GM19328 (cell line): ENCODE data around the gene REX1BD.
A peak's percentile ranks its signal among the peaks of the same experiment; 100 is the strongest.

Experiments used
- ATAC-seq: cut with Tn5 transposase; IDR thresholded peaks from one replicate; pipeline ENCODE4 v1.9.1; 2021; ENCODE audit warnings: mild to moderate bottlenecking, moderate library complexity; ENCODE audit not compliant: unreplicated experiment

The REX1BD gene

DNA sequence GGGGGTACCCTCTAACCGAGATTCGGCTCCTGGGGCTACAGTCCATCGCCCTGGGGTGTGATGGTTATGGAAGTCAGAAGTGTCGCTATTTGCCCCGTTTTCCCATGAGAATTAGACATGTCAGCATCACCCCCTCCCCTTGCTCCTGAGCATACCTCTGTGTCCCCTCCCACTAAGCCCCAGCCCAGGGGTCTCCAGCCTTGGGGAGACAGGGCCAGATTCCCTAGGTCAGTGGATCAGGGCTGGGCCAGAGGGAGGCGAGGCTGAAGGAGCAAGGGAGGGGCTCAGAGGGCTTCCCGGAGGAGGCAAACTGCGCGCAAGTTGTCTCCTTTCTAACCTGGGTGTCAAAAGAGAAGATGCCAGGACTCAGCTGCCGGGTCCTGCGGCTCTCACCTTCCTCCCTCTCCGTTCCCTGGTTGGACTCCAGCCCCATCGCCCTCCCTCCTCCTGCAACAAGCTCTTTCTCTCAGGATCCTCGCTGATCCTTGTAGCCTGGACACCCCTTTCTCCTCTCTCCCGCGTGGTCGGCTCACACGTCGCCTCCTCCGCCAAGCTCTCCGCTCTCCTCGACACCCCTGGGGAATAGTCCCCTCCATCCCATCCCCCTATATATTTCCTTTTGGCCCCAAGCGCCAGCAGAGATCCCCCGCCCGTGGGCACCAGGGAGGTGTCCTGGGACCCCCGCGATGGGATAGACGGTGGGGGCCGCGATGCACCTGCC, 23.6 kb downstream of the REX1BD start:
- no peak for ATAC-seq

DNA sequence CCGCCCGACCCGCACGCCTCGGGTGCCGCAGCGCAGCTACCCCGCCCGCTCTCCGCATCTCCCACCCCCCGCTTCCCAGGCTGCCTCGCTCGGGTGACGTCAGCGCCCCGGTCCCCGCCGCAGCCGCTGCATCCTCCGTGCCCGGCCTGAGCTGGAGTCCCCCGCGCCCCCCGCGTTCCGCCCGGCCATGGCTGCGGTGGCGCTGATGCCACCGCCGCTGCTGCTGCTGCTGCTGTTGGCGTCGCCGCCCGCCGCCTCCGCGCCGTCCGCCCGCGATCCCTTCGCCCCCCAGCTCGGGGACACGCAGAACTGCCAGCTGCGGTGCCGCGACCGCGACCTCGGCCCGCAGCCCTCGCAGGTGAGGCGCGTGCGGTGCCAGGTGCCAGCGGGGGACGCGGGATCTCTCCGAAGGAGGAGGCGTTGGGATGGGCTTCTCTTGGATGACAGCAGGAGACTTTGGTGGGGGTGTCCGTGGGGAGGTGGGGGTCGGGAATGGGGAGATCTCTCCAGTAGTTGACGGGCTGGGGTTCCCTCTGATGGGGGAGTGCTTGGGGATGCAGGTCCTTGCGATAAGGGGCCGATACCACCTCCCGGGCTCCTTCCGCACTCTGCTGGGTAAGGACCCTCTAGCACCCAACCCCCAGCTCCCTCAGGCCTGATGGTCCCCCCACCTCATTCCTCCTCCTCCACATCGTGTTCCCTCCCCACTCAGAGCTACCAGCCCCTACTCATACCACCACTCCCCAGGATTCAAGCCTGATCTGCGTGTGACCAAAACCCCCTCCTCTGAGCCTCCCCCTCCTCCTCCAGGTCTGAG, 24.4 kb downstream of the REX1BD start, which contains the start of gene TMEM59L:
Gene TMEM59L (plus strand): TSS at position 99 of the 817 bp plus-strand sequence. CDS start 89 bp downstream, at position 188.
- no peak for ATAC-seq

- no peak for ATAC-seq
Measured at GRCh38 chr19:18613589-18614234, 25.1 kb downstream of the REX1BD start.

DNA sequence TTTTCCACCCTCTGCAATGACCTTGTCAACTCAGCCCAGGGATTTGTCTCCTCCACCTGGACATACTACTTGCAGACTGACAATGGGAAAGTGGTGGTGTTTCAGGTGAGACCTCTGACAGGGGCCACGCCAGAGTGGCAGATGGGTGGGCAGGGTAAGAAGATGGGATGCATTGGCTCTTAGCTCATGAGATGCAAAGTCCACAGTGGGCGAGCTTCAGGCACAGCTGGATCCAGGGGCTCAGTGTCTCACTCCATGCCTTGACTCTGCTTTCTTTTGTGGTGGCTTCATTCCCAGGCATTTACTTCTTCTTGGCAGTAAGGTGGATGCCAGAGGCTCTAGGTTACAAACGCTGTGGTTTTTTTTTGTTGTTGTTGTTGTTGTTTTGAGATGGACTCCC, 27.4 kb downstream of the REX1BD start:
- no peak for ATAC-seq

DNA sequence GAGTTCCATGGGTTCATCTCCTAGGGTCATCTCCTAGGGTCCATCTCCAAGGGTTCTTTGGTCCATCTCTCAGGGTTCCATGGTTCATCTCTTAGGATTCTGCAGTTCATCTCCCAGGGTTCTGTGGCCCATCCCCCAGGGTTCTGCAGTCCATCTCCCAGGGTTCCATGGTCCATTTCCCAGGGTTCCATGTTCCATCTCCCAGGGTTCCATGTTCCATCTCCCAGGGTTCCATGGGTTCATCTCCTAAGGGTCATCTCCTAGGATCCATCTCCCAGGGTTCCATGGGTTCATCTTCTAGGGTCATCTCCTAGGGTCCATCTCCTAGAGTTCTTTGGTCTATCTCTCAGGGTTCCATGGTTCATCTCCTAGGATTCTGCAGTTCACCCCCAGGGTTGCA, 29.0 kb downstream of the REX1BD start:
- ATAC-seq, result no peak

DNA sequence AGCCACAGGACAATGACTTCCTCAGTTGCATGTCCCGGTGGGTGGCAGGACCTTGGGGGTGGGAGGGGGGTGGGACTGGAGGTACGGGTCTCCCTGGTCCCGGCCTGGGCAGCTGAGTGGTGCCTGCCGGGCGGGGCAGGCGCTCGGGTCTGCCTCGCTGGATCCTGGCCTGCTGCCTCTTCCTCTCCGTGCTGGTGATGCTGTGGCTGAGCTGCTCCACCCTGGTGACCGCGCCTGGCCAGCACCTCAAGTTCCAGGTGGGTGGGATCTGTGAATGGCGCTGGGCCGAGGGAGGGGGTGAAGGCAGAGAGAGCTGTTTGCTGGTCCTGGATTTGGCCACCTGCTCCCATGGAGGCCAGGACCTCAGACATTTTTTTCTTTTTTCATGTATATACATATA, 29.6 kb downstream of the REX1BD start:
- no peak for ATAC-seq

DNA sequence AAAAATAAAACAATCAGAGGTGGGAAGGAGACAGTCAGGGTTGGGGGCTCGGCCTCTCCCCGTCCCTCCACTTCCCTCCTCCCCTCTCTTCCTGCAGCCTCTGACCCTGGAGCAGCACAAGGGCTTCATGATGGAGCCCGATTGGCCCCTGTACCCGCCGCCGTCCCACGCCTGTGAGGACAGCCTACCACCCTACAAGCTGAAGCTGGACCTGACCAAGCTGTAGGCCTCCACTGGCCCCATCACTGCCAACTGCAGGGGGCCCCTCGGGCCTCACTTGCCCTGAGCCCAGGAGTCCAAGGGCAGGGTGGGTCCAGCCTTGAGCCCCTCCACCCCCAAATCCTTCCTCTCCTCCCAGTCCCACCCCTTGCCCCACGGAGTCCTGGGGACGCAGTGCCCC, 31.7 kb downstream of the REX1BD start:
- ATAC-seq, result no peak

- ATAC-seq, result no peak
Measured at GRCh38 chr19:18620902-18621301, 32.3 kb downstream of the REX1BD start.

DNA sequence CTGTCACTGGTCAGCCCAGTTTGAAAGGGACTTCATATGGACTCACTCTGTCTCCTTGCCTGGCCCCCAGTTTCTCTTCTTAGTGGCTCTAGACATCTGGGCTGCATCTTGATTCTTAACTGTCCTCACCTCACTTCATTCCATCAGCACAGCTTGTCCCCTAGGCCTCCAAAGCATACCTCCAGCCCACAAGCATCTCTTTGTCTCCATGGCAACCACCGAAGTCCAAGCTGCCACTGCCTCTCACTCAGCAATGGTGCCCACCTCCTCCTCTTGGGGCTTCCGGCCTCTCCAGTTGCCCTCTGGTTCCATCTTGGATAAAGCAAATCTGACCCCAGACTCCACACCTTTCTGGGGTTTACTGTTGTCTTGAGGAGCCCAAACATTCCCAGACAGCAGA, 38.3 kb downstream of the REX1BD start:
- ATAC-seq, result no peak

- no peak for ATAC-seq
Measured at GRCh38 chr19:18629166-18630088, 40.8 kb downstream of the REX1BD start.

GRCh38 chr19:18633321-18633720, 44.7 kb downstream of the REX1BD start:
- no peak for ATAC-seq

GRCh38 chr19:18634612-18635297, 46.2 kb downstream of the REX1BD start:
- ATAC-seq, result no peak

DNA sequence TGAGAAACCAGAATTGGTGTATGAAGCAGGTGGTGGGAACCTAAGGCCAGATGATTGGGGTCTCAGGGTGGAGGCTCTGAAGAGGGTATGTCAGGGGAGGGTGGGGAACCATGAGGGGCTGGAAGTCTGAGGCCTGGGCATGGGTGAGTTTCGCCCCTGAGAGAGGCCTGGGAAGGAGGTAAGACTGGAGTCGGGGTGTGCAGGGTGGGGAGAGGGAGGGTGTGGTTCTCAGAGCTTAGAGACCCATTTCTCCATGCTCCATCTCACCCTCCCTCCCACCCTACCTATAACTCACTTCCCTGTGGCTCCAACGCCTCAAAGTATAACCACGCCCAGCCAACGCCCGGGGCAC, 47.2 kb downstream of the REX1BD start:
- no peak for ATAC-seq

DNA sequence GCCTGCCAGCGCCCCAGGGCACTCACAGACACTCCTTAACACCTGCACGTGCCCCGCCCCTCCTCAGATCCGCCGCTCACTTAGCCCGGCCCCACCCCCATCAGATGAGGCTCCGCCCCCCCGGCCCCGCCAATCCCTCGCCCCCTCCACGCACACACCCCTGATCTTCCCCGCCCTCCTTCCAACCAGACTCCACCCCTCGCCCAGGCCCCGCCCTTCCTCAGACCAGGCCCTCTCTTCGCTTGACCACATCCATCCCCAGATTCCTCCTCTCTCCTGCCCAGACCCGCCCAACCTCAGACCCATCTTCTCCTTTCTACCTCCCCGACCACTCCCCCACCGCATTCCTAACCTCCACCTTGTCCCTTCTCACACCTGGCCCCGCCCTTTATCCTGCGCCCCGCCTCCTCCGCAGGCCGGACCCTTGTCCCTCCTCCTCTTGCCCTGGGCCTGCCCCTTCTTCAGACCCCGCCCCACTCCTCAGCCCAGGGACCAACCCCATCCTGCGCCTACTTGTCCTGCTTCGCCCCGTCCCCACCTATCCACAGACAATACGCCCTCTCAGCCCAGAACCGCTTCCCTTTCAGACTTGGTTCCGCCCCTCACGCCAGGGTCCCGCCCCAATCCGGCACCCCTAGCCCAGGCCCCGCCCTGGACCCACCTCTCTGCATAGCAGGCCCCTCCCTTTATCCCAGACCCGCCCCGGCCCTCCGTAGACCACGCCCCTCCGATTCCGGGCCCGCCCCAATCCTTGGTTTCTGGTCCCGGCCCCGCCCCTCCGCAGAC, 47.8 kb downstream of the REX1BD start:
- ATAC-seq, result peak; percentile 81

GRCh38 chr19:18636969-18637629, 48.5 kb downstream of the REX1BD start, which contains the start of gene KLHL26:
Gene KLHL26, plus strand, starts transcription at chr19:18637028. Its CDS starts 27 bp downstream, at chr19:18637055.
- no peak for ATAC-seq

DNA sequence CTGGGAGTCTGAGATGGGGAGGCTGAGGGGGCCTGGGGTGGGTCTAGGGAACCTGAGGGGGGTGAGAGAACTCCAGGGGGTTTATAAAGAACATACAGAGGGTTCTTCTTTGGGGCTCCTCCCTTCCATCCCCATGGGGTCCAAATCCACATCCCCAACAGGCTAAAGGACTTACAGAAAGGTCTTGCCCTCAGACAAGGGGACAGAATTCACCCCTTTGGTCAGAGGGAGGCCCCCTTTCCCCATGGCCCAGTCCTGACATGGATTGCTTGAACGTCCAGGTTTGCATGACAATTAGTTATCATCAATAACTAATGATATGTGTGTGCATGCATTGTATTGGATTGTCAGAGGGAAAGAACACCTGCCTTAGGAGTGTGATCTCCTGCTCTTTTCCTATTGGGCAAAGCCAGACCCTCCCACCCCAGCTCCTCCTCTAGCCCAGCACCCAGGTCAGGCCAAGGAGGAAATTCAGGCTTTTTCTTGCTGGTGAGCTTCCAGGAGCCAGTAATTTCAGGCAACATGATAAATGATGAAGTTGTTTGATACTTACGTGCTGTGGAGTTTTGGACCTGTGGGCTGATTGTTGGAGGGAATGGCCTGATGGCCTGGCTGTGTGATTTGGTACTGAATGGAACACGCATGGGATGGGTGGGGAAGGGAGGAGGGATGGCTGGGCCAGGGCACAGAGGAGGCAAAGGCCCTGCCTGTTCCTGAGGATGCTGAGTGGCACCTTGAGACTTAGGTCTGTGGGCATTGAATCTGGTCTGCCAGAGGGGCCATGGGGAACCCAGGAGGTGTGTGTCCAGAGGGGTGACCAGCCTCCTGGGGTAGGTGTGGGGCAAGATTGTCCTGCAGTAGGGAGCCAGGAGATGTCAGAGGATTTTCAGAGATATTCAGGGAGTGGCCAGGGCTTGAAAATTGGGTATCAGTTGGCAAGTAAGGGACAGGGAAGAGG, 49.4 kb downstream of the REX1BD start:
- no peak for ATAC-seq

DNA sequence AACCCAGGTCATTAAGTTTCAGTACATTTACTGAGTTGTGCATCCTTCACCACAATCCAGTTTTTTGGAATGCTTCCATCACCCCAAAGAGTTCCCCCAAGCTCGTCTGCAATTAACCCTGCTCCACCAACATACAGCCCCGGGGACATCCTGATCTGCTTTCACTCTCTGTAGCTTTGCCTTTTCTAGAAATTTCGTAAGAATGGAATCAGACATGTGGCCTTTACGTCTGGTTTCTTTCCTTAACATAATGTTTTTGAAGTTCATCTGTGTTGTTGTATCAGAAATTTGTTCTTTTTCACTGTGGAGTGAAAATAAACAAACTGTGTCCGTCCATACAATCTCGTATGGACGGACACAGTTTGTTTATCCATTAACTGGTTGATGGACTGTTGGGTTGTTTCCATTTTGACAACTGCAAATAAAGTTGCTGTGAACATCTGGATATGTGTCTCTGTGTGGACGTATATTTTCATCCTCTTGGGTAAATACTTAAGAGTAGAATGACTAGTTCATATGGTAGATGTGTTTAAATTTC, 51.2 kb downstream of the REX1BD start:
- no peak for ATAC-seq
